Colon (tissue), 2 donors: Measurements from ENCODE around the gene C1orf35.

Experiments
- FAIRE-seq: peaks from 2 replicates; lab custom pipeline; 2012; peaks lifted over from hg19 to GRCh38; lab: Jason Lieb, UNC
- donor health status: control.
- donor health status: control.

Gene C1orf35

GRCh38 chr1:228062812-228063211 is 40.3 kb downstream of the C1orf35 start:
- no peak for FAIRE-seq

GRCh38 chr1:228062085-228062791 is 40.9 kb downstream of the C1orf35 start:
- FAIRE-seq, result no peak

GRCh38 chr1:228061411-228062084 is 41.6 kb downstream of the C1orf35 start:
- FAIRE-seq, result no peak

- no peak for FAIRE-seq
Observed at GRCh38 chr1:228060458-228061190, 42.5 kb downstream of the C1orf35 start.

GRCh38 chr1:228059634-228060457 is 43.3 kb downstream of the C1orf35 start:
- no peak for FAIRE-seq

- FAIRE-seq, result no peak
Observed at GRCh38 chr1:228058949-228059633, 44.0 kb downstream of the C1orf35 start.

GRCh38 chr1:228058172-228058948 is 44.8 kb downstream of the C1orf35 start:
- no peak for FAIRE-seq
